ENCODE results near the gene DLGAP1. TPM values are rescaled to one million over a fixed set of nuclear protein-coding genes. Genes with fewer than 3 reads are reported as not detected.

The DLGAP1 gene
- total and polyA plus RNA-seq, 2 experiments from 2014 or later = 3.1 to 6.5 TPM

- 79% methylated on average over 9 of the region's 9 CpGs for WGBS (ENCODE audit: low lambda C conversion rate, missing lambda C conversion rate)
These were observed 961.4 kb downstream of the DLGAP1 start for GRCh38 chr18:3493501-3494244.

GRCh38 chr18:3492721-3493120, 962.4 kb downstream of the DLGAP1 start:
- Histone ChIP-seq H3K36me3 (replicated peaks; ENCODE audit: insufficient read depth, low read depth) (no peaks in the 10 kb centered on the region), H3K9me2 (replicated peaks; ENCODE audit: insufficient read depth) (no peaks in the 10 kb centered on the region), H3K9me3 (ENCODE audit: low read depth) (no peaks in the 10 kb centered on the region), H2AFZ (no peak overlapping the region), H4K20me1 (ENCODE audit: insufficient read depth, poor library complexity, severe bottlenecking) (no peaks in the 10 kb centered on the region), H3K79me2 (no peaks in the 10 kb centered on the region), H3K4me3 (no peak overlapping the region), H3K4me2 (no peak overlapping the region), H3K27me3 (no peaks in the 10 kb centered on the region), H3K4me1 (ENCODE audit: insufficient read depth) (no peaks in the 10 kb centered on the region), H3K27ac (no peak overlapping the region)
- no peak for DNase-seq (ENCODE audit: low spot score)
- 90% methylated on average over 2 of the region's 2 CpGs for WGBS (ENCODE audit: low lambda C conversion rate, missing lambda C conversion rate)
- TF ChIP-seq EZH2phosphoT487 (IDR thresholded peaks at IDR 0.05; ENCODE audit: low read depth, severe bottlenecking, unreplicated experiment) (no peak), EZH2 (IDR thresholded peaks at IDR 0.05; ENCODE audit: borderline replicate concordance) (no peak), CTCF (IDR thresholded peaks at IDR 0.05; ENCODE audit: poor library complexity) (no peak)

More at GRCh38 chr18:3493501-3494244, 961.4 kb downstream of the DLGAP1 start:
- H3K4me3 ChIP-seq = no peak overlapping the region
- H3K9me2 ChIP-seq (replicated peaks; ENCODE audit: insufficient read depth) = no peaks in the 10 kb centered on the region
- no peak for TF ChIP-seq EZH2 (IDR thresholded peaks at IDR 0.05; ENCODE audit: borderline replicate concordance)
- TF ChIP-seq EZH2phosphoT487 (IDR thresholded peaks at IDR 0.05; ENCODE audit: low read depth, severe bottlenecking, unreplicated experiment) = no peak
- no peak for TF ChIP-seq CTCF (IDR thresholded peaks at IDR 0.05; ENCODE audit: poor library complexity)
- no peak overlapping the region for H3K4me2 ChIP-seq
- H3K4me1 ChIP-seq (ENCODE audit: insufficient read depth) = no peaks in the 10 kb centered on the region
- H3K79me2 ChIP-seq = no peaks in the 10 kb centered on the region
- no peaks in the 10 kb centered on the region for H3K9me3 ChIP-seq (ENCODE audit: low read depth)
- no peak for DNase-seq (ENCODE audit: low spot score)
- no peak overlapping the region for H3K27ac ChIP-seq
- no peak overlapping the region for H2AFZ ChIP-seq
- peaks cover 2% of the 10 kb centered on the region for H3K27me3 ChIP-seq
- no peaks in the 10 kb centered on the region for H3K36me3 ChIP-seq (replicated peaks; ENCODE audit: insufficient read depth, low read depth)
- no peaks in the 10 kb centered on the region for H4K20me1 ChIP-seq (ENCODE audit: insufficient read depth, poor library complexity, severe bottlenecking)

- no peak for TF ChIP-seq CTCF (IDR thresholded peaks at IDR 0.05; ENCODE audit: poor library complexity)
- no peak for TF ChIP-seq EZH2 (IDR thresholded peaks at IDR 0.05; ENCODE audit: borderline replicate concordance)
- no peak for TF ChIP-seq EZH2phosphoT487 (IDR thresholded peaks at IDR 0.05; ENCODE audit: low read depth, severe bottlenecking, unreplicated experiment)
- Histone ChIP-seq H3K79me2 (no peaks in the 10 kb centered on the region), H3K36me3 (replicated peaks; ENCODE audit: insufficient read depth, low read depth) (no peaks in the 10 kb centered on the region), H3K4me3 (no peak overlapping the region), H4K20me1 (ENCODE audit: insufficient read depth, poor library complexity, severe bottlenecking) (no peaks in the 10 kb centered on the region), H3K9me3 (ENCODE audit: low read depth) (no peaks in the 10 kb centered on the region), H3K9me2 (replicated peaks; ENCODE audit: insufficient read depth) (no peaks in the 10 kb centered on the region), H3K27me3 (no peaks in the 10 kb centered on the region), H3K4me1 (ENCODE audit: insufficient read depth) (no peaks in the 10 kb centered on the region), H3K4me2 (no peak overlapping the region), H2AFZ (no peak overlapping the region), H3K27ac (no peak overlapping the region)
- no peak for DNase-seq (ENCODE audit: low spot score)
- 15% methylated on average over 1 of the region's 1 CpG for WGBS (ENCODE audit: low lambda C conversion rate, missing lambda C conversion rate)
These were observed 963.0 kb downstream of the DLGAP1 start for GRCh38 chr18:3491981-3492555.
